Osteocyte (in vitro differentiated cells): Measurements from ENCODE around the gene TUBGCP6. TPM values are rescaled to one million over a fixed set of nuclear protein-coding genes. Genes with fewer than 3 reads are reported as not detected.

Experiments
- DNase-seq: peaks from one replicate; pipeline ENCODE4 v3.0.0; 2021; ENCODE audit warnings: mixed read lengths; ENCODE audit not compliant: unreplicated experiment; ENCODE audit errors: extremely low spot score
- H3K27ac Mint-ChIP-seq: one replicate; pipeline ENCODE4 v1.8.0; 2021; ENCODE audit warnings: mild to moderate bottlenecking, mixed read lengths; ENCODE audit not compliant: unreplicated experiment
- H3K27me3 Mint-ChIP-seq: one replicate; pipeline ENCODE4 v1.8.0; 2021; ENCODE audit warnings: mixed read lengths; ENCODE audit not compliant: unreplicated experiment
- H3K36me3 Mint-ChIP-seq: one replicate; pipeline ENCODE4 v1.8.0; 2021; ENCODE audit warnings: mixed read lengths; ENCODE audit not compliant: unreplicated experiment
- H3K4me1 Mint-ChIP-seq: one replicate; pipeline ENCODE4 v1.8.0; 2021; ENCODE audit warnings: mixed read lengths; ENCODE audit not compliant: unreplicated experiment
- H3K4me3 Mint-ChIP-seq: one replicate; pipeline ENCODE4 v1.8.0; 2021; ENCODE audit warnings: mild to moderate bottlenecking, moderate library complexity, mixed read lengths; ENCODE audit not compliant: unreplicated experiment
- H3K9me3 Mint-ChIP-seq: one replicate; pipeline ENCODE4 v1.8.0; 2021; ENCODE audit warnings: mixed read lengths; ENCODE audit not compliant: unreplicated experiment
- total RNA-seq: library from RNA; stranded (reverse); gene quantifications from 2 replicates; pipeline ENCODE4 v1.2.1, GENCODE V29; 2021
- TF ChIP-seq, protein P1 (sequence below): fragments of 200-600 bp; sonication (generic); IDR thresholded peaks from 2 replicates; pipeline ENCODE4 v1.5.0; 2021; ENCODE audit warnings: antibody characterized with exemption, mild to moderate bottlenecking, moderate library complexity

TUBGCP6 gene
- total RNA-seq, 1 donor from 2014 or later = 55.7 TPM

DNA sequence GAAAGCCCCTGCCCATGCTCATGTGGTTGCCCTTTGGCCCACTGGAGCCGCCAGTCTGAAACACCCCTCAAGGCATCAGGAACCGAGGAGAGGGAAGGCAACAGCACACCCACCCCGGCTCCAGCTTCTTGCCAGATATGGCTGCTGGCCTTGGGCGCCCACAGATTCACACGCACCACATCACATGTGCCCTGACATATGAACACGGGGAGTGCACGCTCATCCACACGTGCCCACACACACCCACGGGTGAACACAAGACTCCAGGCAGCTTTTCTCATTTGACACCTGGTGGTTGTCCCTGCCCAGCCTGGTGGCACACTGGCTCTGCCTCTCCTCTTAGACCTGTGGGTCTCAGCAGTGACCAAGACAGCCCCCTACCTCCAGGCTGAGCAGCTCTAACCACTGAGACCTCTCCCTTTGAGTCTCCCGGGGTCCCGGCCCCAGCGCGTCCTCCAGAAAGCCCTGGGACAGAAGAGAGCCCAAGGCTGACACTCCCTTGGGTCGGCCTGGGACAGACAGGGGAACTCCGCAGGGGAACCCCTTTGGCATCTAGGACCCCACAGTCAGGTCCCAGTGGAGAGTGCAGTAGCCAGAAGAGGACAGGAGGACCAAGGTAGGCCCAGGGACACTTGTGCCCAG lies 19.4 kb upstream of the TUBGCP6 start:
- H3K27ac Mint-ChIP-seq = no peak overlapping the region
- no peak overlapping the region for H3K4me3 Mint-ChIP-seq
- TF ChIP-seq, protein P1, sequence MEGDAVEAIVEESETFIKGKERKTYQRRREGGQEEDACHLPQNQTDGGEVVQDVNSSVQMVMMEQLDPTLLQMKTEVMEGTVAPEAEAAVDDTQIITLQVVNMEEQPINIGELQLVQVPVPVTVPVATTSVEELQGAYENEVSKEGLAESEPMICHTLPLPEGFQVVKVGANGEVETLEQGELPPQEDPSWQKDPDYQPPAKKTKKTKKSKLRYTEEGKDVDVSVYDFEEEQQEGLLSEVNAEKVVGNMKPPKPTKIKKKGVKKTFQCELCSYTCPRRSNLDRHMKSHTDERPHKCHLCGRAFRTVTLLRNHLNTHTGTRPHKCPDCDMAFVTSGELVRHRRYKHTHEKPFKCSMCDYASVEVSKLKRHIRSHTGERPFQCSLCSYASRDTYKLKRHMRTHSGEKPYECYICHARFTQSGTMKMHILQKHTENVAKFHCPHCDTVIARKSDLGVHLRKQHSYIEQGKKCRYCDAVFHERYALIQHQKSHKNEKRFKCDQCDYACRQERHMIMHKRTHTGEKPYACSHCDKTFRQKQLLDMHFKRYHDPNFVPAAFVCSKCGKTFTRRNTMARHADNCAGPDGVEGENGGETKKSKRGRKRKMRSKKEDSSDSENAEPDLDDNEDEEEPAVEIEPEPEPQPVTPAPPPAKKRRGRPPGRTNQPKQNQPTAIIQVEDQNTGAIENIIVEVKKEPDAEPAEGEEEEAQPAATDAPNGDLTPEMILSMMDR = no peak
- H3K36me3 Mint-ChIP-seq = no peaks in the 10 kb centered on the region
- peaks cover 28% of the 10 kb centered on the region for H3K4me1 Mint-ChIP-seq
- no peak for DNase-seq
- no peaks in the 10 kb centered on the region for H3K9me3 Mint-ChIP-seq
- H3K27me3 Mint-ChIP-seq = no peaks in the 10 kb centered on the region

DNA sequence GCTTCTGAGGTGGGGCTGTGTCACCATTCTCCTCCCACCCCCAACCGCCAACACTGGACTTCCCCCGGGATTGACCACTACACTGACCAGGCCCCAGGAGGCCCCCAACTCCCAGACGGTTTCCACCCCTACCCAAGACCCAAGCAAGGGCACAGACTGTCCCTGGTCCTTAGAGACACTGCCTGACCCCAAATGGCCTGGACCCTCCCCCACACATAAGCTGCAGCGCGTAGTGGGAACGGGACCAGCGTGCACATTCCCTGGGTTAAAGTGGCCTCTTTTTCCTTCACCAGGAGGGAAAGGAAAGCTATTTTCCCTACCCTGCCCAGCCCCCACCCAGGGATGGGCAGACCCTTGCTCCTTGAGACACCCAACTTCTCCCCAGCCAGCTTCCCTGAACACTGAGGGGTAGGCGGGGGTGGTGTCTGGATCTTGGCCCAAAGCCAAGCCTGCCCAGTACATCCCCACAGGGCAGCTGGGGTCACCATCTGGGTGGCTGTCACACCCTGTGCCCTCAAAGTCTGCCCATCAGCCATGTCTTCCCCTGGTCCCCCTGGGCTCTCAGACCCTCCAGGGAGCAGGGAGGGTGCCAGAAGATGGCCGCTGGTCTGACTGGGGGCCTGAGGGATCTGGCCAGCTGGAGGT lies 18.3 kb upstream of the TUBGCP6 start:
- no peak overlapping the region for H3K4me3 Mint-ChIP-seq
- H3K9me3 Mint-ChIP-seq = no peaks in the 10 kb centered on the region
- H3K36me3 Mint-ChIP-seq = no peaks in the 10 kb centered on the region

DNA sequence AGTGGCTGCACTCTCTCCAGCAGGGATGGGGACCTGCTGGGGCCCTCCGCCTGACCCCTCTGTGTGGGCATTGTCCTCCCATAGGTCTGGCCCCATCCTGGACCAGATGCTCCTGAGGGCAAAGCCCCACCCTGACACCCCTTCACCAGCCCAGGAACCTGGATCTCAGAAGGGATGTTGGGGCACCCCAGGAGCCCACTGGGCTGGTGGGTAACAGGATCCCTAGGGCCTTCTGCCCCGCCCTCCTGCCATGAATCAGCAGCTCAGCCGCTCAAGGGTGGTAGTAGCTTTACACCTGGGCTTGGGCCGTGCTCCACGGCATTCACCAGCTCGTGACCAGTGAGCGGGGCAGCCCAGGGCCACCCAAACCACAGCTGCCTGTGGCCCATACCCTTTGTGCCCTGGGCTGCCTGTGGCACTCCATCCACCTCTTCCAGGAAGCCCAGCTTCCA lies 17.7 kb upstream of the TUBGCP6 start:
- H3K27ac Mint-ChIP-seq = no peak overlapping the region
- DNase-seq = no peak
- H3K9me3 Mint-ChIP-seq = no peaks in the 10 kb centered on the region
- H3K4me1 Mint-ChIP-seq = peaks cover 19% of the 10 kb centered on the region
- no peaks in the 10 kb centered on the region for H3K27me3 Mint-ChIP-seq
- TF ChIP-seq, protein P1 = no peak
- H3K36me3 Mint-ChIP-seq = no peaks in the 10 kb centered on the region
- H3K4me3 Mint-ChIP-seq = peak overlapping the region; percentile 65

More for the DNA sequence above, 18.3 kb upstream of the TUBGCP6 start:
- TF ChIP-seq, protein P1 = no peak
- DNase-seq = no peak
- H3K27ac Mint-ChIP-seq = no peak overlapping the region
- peaks cover 20% of the 10 kb centered on the region for H3K4me1 Mint-ChIP-seq
- no peaks in the 10 kb centered on the region for H3K27me3 Mint-ChIP-seq

DNA sequence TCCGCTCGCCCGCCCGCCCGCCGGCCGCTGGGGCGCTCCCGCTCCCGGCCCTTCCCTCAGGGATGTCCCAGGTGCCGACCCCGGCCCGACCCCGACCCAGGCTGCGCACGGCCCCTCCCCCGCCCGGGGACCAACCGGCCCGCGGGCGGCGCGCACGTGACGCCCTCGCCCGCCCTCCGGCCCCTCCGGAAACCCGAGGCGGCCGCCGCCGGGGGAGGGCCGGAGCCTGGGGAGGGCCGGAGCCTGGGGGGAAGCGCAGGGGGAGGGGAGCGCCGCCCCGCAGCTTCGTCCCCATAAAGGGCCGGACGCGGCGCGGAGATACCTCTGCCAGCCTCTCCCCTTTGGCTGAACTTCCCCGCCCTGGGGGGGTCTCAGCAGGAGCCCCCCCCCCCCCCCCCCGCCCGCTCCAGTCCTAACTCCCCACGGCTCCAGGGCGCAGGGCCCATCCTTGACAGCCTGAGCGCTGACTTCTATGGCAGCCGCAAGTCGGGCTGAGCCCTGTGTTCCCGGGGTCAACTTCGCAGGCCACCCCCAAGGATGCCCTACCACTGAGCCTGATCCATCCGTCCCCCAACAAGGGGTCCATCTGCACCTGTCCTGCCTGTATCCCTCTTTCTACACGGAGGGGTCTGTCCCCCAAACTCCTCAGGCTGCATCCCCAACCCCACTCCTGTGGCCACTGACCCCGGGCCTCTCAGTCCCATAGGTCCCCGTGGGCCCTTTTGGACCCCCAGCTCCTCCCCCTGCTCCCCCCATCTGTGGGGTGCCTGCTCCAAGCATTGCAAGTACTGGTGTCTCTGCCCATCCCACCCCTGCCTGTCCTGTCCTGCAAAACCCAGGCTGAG lies 17.0 kb upstream of the TUBGCP6 start, which contains the start of gene MAPK12:
MAPK12 (minus strand) TSS at position 69 of the 845 bp plus-strand sequence. CDS start 174 bp downstream, outside the sequence.
- H3K36me3 Mint-ChIP-seq = no peaks in the 10 kb centered on the region
- peaks cover 19% of the 10 kb centered on the region for H3K4me1 Mint-ChIP-seq
- TF ChIP-seq, protein P1 = no peak
- no peaks in the 10 kb centered on the region for H3K9me3 Mint-ChIP-seq
- DNase-seq = no peak
- peak within 1 kb of the TSS; percentile 56 for H3K27ac Mint-ChIP-seq
- H3K27me3 Mint-ChIP-seq = no peaks in the 10 kb centered on the region
- H3K4me3 Mint-ChIP-seq = peak within 1 kb of the TSS; percentile 65
